Heart left ventricle (tissue), 13 donors: ENCODE results near the gene TPRKB.

ENCODE experiments used
- CTCF ChIP-seq, 12 donors: fragments of 200-600 bp; sonication (generic) in 4 of 12; IDR thresholded peaks; one replicate each; pipeline versions ENCODE4 v1.5.0 to v1.8.0; 2018 to 2022; ENCODE audit warnings: antibody characterized with exemption in 12 of 12, mild to moderate bottlenecking in 5 of 12
- POLR2A ChIP-seq, 2 donors: fragments of 450-650 bp; IDR thresholded peaks; one replicate each; pipeline ENCODE4 v1.6.1; 2017; ENCODE audit warnings: antibody characterized with exemption in 2 of 2, mild to moderate bottlenecking in 2 of 2, moderate library complexity in 2 of 2
- donor health status: ischemic (EF 13 %, LVEDD 7.1; RV severe dilation, severe dysfunction).
- donor health status: DM: no; HTN: yes; CAD: no.
- donor health status: DM: no; HTN: no; CAD: no.
- donor health status: ischemic (EF 25% LVEDD 6.9; RV normal size, moderate dysfunction).
- donor health status: ischemic (EF 25% LVEDD 5.7; RV mildly dilated, moderate dysfunction).
- donor health status: ischemic (EF 35%, LVEDD 5.7; RV mildly dilated, moderate dysfunction).
- donor health status: nonischemic (EF 11% LVEDD 7.7; RV severe dilation, severe dysfunction).
- donor health status: DM: yes; HTN: yes; CAD: no.
- donor health status: PGD.
- donor health status: ischemic (EF 29% LVEDD 5.4; RV normal size, mild dysfunction).
- donor health status: nonischemic (EF 23%, LVEDD 6.1; RV moderate dilation, normal function).

- no peak for TF ChIP-seq POLR2A (IDR thresholded peaks at IDR 0.05)
- no peak for TF ChIP-seq CTCF (IDR thresholded peaks at IDR 0.05)
Measured at GRCh38 chr2:73707636-73708035, 29.5 kb downstream of the TPRKB start.
